Adrenal gland (tissue), 12 donors: ENCODE results near the gene NPAP1. TPM values are rescaled to one million over a fixed set of nuclear protein-coding genes. Genes with fewer than 3 reads are reported as not detected.

Source experiments
- DNase-seq, 7 donors: peaks; one replicate each; pipeline ENCODE4 v3.0.0-alpha.2; 2019 to 2020
- H3K27ac ChIP-seq, 5 donors: fragments of 200-600 bp; sonication (generic) in 4 of 5; 1 replicate in 3 of 5; 2 replicates in 2 of 5; pipeline versions ENCODE4 v1.5.1 to v1.8.0; 2016 to 2020; ENCODE audit warnings: mild to moderate bottlenecking in 1 of 5
- H3K27me3 ChIP-seq: fragments of 200-600 bp; 2 replicates; pipeline ENCODE4 v1.8.0; 2021
- H3K36me3 ChIP-seq, 2 donors: fragments of 200-600 bp; replicated peaks in 1 of 2; 1 replicate in 1 of 2; 2 replicates in 1 of 2; pipeline versions ENCODE4 v1.5.1 to v1.8.0; 2018 to 2022
- H3K4me1 ChIP-seq, 2 donors: fragments of 200-600 bp; replicated peaks in 1 of 2; 1 replicate in 1 of 2; 2 replicates in 1 of 2; pipeline versions ENCODE4 v1.5.1 to v1.8.0; 2018 to 2021
- H3K4me3 ChIP-seq, 4 donors: fragments of 200-600 bp; sonication (generic) in 3 of 4; one replicate each; pipeline ENCODE4 v1.5.1; 2016 to 2018
- H3K9me3 ChIP-seq, 3 donors: fragments of 200-600 bp; sonication (generic) in 1 of 3; replicated peaks in 1 of 3; 1 replicate in 2 of 3; 2 replicates in 1 of 3; pipeline versions ENCODE4 v1.5.1 to v1.8.0; 2016 to 2021
- POLR2A ChIP-seq, 2 donors: fragments of 450-650 bp; IDR thresholded peaks; one replicate each; pipeline ENCODE4 v1.6.1; 2017; ENCODE audit warnings: antibody characterized with exemption in 2 of 2, mild to moderate bottlenecking in 2 of 2, moderate library complexity in 1 of 2
- WGBS, 4 donors: extraction: QIAGEN DNeasy Blood & Tissue Kit in 2 of 4; methylation state at CpG; one replicate each; pipeline versions ENCODE4 v1.1.5 to v1.1.7; 2013 to 2017; 5-methylcytosine and 5-hydroxymethylcytosine counted together
- intact Hi-C, 2 donors: fragments of 100-400 bp; cut with DNase I; formaldehyde crosslinking; loops; one replicate each; pipeline versions ENCODE4 v1.14.1 to v1.15.0; 2022 to 2023
- polyA plus RNA-seq, 3 donors: library from polyadenylated mRNA; stranded (reverse); fragments of 200-250 nt in 2 of 3; fragments of 350-450 nt in 1 of 3; fragmentation: Illumina TruSeq in 1 of 3; extraction: RNeasy Lipid Tissue Mini Kit (QIAGEN cat#74804) in 1 of 3; gene quantifications; one replicate each; pipeline ENCODE4 v1.2.3, GENCODE V29; 2013 to 2014
- total RNA-seq, 9 donors: library from RNA; depleted of rRNA in 4 of 9; stranded (reverse); fragments of >200 nt in 4 of 9; fragments of 120-200 nt in 1 of 9; fragmentation: NEBNext Ultra II Directional in 1 of 9; extraction: Animal tissue kit (Norgen Biotek cat#: 25700) in 1 of 9; gene quantifications; one replicate each; pipeline versions ENCODE4 v1.1.0 to v1.2.4, GENCODE V29; 2013 to 2023
- TF ChIP-seq, protein P1 (sequence below), 6 experiments: fragments of 450-650 bp in 4 of 6; fragments of 200-600 bp in 2 of 6; sonication (generic) in 1 of 6; IDR thresholded peaks; 1 replicate in 5 of 6; 2 replicates in 1 of 6; pipeline versions ENCODE4 v1.5.1 to v1.8.0; 2016 to 2021; ENCODE audit warnings: antibody characterized with exemption in 6 of 6, mild to moderate bottlenecking in 2 of 6, moderate library complexity in 1 of 6
- donor health status: healthy with polysubstance abuse.
- donor health status: Bipolar disorder and iron deficiency.
- donor health status: DM: yes; HTN: yes; CAD: no.
- donor health status: DM: no; HTN: no; CAD: no.
- donor health status: DM: no; HTN: no; CAD: no.
- donor health status: DM: yes; HTN: yes; CAD: no.

NPAP1 gene
- total and polyA plus RNA-seq, 12 donors = 0.03 to 0.32 (median 0.10) TPM; not detected in 5

DNA sequence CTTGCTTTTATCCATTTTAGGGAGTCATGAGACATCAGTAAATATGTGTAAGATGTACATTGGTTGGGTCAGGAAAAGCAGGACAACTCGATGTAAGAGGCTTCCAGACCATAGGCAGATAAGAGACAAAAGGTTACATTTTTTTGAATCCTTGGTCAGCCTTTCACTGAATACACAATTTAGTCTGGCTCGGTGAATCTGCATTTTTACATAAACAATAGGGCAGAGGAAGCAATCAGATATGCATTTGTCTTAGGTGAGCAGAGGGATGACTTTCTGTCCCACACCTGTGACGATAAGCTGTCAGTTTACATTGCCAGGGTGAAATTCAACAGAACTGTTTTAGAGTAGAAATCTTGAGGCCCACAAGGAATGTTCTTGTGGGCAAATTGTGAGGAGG is 20.6 kb downstream of the NPAP1 start:
- intact Hi-C loops = no loop called here
- no peak overlapping the region for H3K27ac ChIP-seq
- 55 to 64% (median 60%) methylated on average over 3 of the region's 3 CpGs for WGBS, 4 donors

DNA sequence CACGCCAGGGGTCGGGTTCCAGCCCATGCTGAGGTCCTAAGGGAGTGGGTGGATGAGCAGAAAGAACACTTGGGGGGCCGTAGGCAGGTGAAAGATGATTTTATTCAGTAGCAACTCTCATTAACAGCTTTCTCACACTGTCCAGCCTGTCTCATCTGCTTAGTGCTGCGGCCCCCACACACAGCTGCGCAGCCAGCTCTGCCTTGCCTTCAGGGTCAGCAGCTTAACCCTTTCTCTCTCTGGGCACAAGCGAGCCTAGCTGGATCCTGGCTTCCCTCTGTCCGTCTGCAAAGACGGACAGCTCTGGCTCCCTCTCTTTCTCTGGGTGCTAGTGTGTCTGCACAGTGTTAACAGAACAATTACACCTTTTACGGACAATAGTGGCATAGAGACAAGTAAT is 21.3 kb downstream of the NPAP1 start:
- DNase-seq = no peak
- Histone ChIP-seq H3K27me3 (no peaks in the 10 kb centered on the region), H3K4me3 (no peak overlapping the region), H3K4me1 (no peaks in the 10 kb centered on the region), H3K27ac (no peak overlapping the region), H3K9me3 (no peaks in the 10 kb centered on the region), H3K36me3 (no peaks in the 10 kb centered on the region)
- intact Hi-C loops = no loop called here
- WGBS, 4 donors = 42 to 57% (median 47%) methylated on average over 7 to 9 of the region's 9 CpGs
- no peak for TF ChIP-seq POLR2A (IDR thresholded peaks at IDR 0.05)
- TF ChIP-seq, protein P1, sequence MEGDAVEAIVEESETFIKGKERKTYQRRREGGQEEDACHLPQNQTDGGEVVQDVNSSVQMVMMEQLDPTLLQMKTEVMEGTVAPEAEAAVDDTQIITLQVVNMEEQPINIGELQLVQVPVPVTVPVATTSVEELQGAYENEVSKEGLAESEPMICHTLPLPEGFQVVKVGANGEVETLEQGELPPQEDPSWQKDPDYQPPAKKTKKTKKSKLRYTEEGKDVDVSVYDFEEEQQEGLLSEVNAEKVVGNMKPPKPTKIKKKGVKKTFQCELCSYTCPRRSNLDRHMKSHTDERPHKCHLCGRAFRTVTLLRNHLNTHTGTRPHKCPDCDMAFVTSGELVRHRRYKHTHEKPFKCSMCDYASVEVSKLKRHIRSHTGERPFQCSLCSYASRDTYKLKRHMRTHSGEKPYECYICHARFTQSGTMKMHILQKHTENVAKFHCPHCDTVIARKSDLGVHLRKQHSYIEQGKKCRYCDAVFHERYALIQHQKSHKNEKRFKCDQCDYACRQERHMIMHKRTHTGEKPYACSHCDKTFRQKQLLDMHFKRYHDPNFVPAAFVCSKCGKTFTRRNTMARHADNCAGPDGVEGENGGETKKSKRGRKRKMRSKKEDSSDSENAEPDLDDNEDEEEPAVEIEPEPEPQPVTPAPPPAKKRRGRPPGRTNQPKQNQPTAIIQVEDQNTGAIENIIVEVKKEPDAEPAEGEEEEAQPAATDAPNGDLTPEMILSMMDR (IDR thresholded peaks at IDR 0.05) = no peak

More for the DNA sequence above, 20.6 kb downstream of the NPAP1 start:
- Histone ChIP-seq H3K36me3 (no peaks in the 10 kb centered on the region), H3K9me3 (no peaks in the 10 kb centered on the region), H3K4me1 (no peaks in the 10 kb centered on the region), H3K27me3 (no peaks in the 10 kb centered on the region), H3K4me3 (no peak overlapping the region)
- TF ChIP-seq POLR2A (IDR thresholded peaks at IDR 0.05) = no peak
- TF ChIP-seq, protein P1 (IDR thresholded peaks at IDR 0.05) = no peak
- no peak for DNase-seq

DNA sequence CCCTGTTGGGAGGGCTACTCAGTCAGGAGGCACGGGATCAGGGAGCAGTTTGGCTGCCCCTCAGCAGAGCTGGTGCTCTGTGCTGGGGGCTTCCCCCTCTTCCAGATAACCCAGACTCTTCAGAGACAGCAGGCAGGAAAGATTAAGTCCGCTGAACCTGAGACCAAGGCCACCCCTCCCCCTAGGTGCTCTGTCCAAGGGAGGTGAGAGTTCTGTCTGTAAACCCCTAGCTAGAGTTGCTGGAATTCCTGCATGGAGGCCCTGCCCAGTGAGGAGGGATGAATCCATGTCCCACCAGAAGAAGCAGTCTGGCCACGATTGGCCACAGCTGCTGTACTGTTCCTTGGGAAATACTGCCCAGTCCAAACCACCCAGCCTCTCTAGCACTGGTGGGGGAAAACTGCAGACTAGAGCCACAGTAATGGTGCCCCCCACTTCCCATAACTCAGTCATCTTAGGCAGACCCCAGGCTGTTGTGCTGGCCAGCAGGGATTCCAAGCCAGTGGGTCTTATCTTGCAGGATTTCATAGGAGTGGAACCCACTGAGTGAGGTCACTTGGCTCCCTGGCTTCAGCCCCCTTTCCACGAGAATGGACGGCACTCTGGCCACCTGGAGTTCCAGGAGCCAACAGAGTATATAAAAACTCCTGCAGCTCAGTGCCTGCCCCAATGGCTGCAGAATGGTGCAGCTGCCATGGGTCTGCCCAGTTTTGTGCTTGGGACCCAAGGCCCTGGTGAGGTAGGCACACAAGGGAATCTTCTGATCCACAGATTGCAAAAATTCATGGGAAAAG is 42.9 kb downstream of the NPAP1 start:
- Histone ChIP-seq H3K36me3 (no peaks in the 10 kb centered on the region), H3K4me3 (no peak overlapping the region), H3K27ac (no peak overlapping the region), H3K4me1 (no peaks in the 10 kb centered on the region), H3K9me3 (no peaks in the 10 kb centered on the region), H3K27me3 (no peaks in the 10 kb centered on the region)
- WGBS, 4 donors = 50 to 88% (median 62%) methylated on average over 1 to 5 of the region's 5 CpGs
- TF ChIP-seq, protein P1 (IDR thresholded peaks at IDR 0.05) = no peak
- TF ChIP-seq POLR2A (IDR thresholded peaks at IDR 0.05) = no peak
- intact Hi-C loops = no loop called here
- DNase-seq = no peak

DNA sequence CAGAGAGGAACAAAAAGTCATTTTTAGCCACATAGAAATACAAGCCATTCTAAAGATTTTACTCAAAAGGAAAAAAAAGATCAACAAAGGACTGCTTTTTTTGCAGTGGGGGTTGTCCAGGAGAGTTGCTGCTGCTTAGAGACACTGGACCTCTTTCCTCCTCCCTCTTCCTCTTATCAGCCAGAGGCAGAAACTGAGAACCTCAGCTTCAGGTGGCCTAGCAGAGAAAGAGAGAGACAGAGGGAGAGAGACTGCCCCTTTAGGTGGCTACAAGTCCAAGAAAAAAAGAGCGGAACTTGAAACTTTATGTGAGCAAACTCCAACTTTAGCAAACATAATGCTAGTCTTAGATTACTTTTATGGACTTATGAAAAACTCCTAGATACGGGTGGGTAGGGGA is 54.2 kb downstream of the NPAP1 start:
- TF ChIP-seq, protein P1 (IDR thresholded peaks at IDR 0.05) = no peak
- TF ChIP-seq POLR2A (IDR thresholded peaks at IDR 0.05) = no peak
- H3K4me3 ChIP-seq = no peak overlapping the region
- H3K27ac ChIP-seq = no peak overlapping the region
- 59 to 74% (median 69%) methylated on average over 2 of the region's 2 CpGs for WGBS, 4 donors
- H3K36me3 ChIP-seq = no peaks in the 10 kb centered on the region
- H3K9me3 ChIP-seq = no peaks in the 10 kb centered on the region
- intact Hi-C loops = no loop called here
- no peaks in the 10 kb centered on the region for H3K4me1 ChIP-seq
- H3K27me3 ChIP-seq = no peaks in the 10 kb centered on the region
- no peak for DNase-seq
